Cardiac muscle cell (in vitro differentiated cells and primary cell): Measurements from ENCODE around the gene SSBP3. TPM values are rescaled to one million over a fixed set of nuclear protein-coding genes. Genes with fewer than 3 reads are reported as not detected.

ENCODE experiments used
- DNase-seq, 2 donors: peaks; one replicate each; pipeline versions ENCODE4 v3.0.0 to v3.0.0-alpha.2; 2010 to 2017; ENCODE audit warnings: low read depth in 1 of 2, low spot score in 1 of 2
- H3K27ac ChIP-seq: fragments of 200-600 bp; sonication (generic); 2 replicates; pipeline ENCODE4 v1.5.1; 2016
- H3K27me3 ChIP-seq: fragments of 200-600 bp; sonication (generic); 2 replicates; pipeline ENCODE4 v1.6.0; 2016; ENCODE audit warnings: control low read depth
- H3K36me3 ChIP-seq: fragments of 200-600 bp; sonication (generic); 2 replicates; pipeline ENCODE4 v1.5.1; 2016; ENCODE audit warnings: control low read depth
- H3K4me1 ChIP-seq: fragments of 200-600 bp; sonication (generic); 2 replicates; pipeline ENCODE4 v1.8.1; 2017; ENCODE audit warnings: low read depth, mild to moderate bottlenecking, mixed run types
- H3K4me3 ChIP-seq: fragments of 200-600 bp; sonication (generic); 2 replicates; pipeline ENCODE4 v1.5.1; 2016; ENCODE audit warnings: mild to moderate bottlenecking
- H3K9me3 ChIP-seq: fragments of 200-600 bp; sonication (generic); 2 replicates; pipeline ENCODE4 v1.5.1; 2017; ENCODE audit warnings: low read depth, mild to moderate bottlenecking, control low read depth
- CTCF ChIP-seq: IDR thresholded peaks from 2 replicates; pipeline ENCODE4 v1.5.1; 2012; ENCODE audit warnings: low read depth, mild to moderate bottlenecking, low read length
- polyA plus RNA-seq: library from polyadenylated mRNA; unstranded; fragments of >200 nt; fragmentation: Nextera tagmentation; extraction: Ambion mirVana; gene quantifications from 2 replicates; pipeline ENCODE4 v1.2.1, GENCODE V29; 2016
- total RNA-seq: library from RNA; depleted of rRNA; stranded (reverse); fragments of >200 nt; gene quantifications from 2 replicates; pipeline ENCODE4 v1.2.3, GENCODE V29; 2016

The SSBP3 gene
- total and polyA plus RNA-seq, 2 experiments from 2014 or later, result 40.2 to 81.0 TPM

- H3K27me3 ChIP-seq, result no peaks in the 10 kb centered on the region
- no peaks in the 10 kb centered on the region for H3K36me3 ChIP-seq
- peaks cover 2% of the 10 kb centered on the region for H3K4me1 ChIP-seq
- no peaks in the 10 kb centered on the region for H3K9me3 ChIP-seq
- no peak for TF ChIP-seq CTCF
- no peak overlapping the region for H3K27ac ChIP-seq
- no peak overlapping the region for H3K4me3 ChIP-seq
- no peak for DNase-seq
These were observed 33.5 kb upstream of the SSBP3 start for GRCh38 chr1:54439550-54440223.

- no peak overlapping the region for H3K4me3 ChIP-seq
- DNase-seq, result no peak
- no peak for TF ChIP-seq CTCF
These were observed 31.6 kb upstream of the SSBP3 start for GRCh38 chr1:54437783-54438182.

GRCh38 chr1:54436826-54437225 lies 30.6 kb upstream of the SSBP3 start:
- TF ChIP-seq CTCF, result no peak
- no peaks in the 10 kb centered on the region for H3K27me3 ChIP-seq
- no peak overlapping the region for H3K27ac ChIP-seq
- H3K9me3 ChIP-seq, result no peaks in the 10 kb centered on the region
- DNase-seq, result no peak
- H3K4me1 ChIP-seq, result no peaks in the 10 kb centered on the region
- H3K36me3 ChIP-seq, result no peaks in the 10 kb centered on the region
- no peak overlapping the region for H3K4me3 ChIP-seq

More at GRCh38 chr1:54437783-54438182, 31.6 kb upstream of the SSBP3 start:
- no peaks in the 10 kb centered on the region for H3K27me3 ChIP-seq
- H3K4me1 ChIP-seq, result peaks cover 2% of the 10 kb centered on the region
- no peak overlapping the region for H3K27ac ChIP-seq
- no peaks in the 10 kb centered on the region for H3K9me3 ChIP-seq
- no peaks in the 10 kb centered on the region for H3K36me3 ChIP-seq

GRCh38 chr1:54429838-54430237 lies 23.6 kb upstream of the SSBP3 start:
- Histone ChIP-seq H3K4me3 (no peak overlapping the region), H3K27ac (no peak overlapping the region), H3K9me3 (no peaks in the 10 kb centered on the region), H3K4me1 (no peaks in the 10 kb centered on the region), H3K36me3 (no peaks in the 10 kb centered on the region), H3K27me3 (no peaks in the 10 kb centered on the region)
- DNase-seq, result no peak
- TF ChIP-seq CTCF, result no peak

- Histone ChIP-seq H3K4me3 (no peak overlapping the region), H3K4me1 (no peaks in the 10 kb centered on the region), H3K36me3 (no peaks in the 10 kb centered on the region), H3K27ac (no peak overlapping the region), H3K27me3 (no peaks in the 10 kb centered on the region), H3K9me3 (no peaks in the 10 kb centered on the region)
- DNase-seq, result peak in 1 of 2 donors; percentile 50
- no peak for TF ChIP-seq CTCF
These were observed 22.8 kb upstream of the SSBP3 start for GRCh38 chr1:54428837-54429518.
